GM19372 (cell line): ENCODE data around the gene ABCA2.
"Not testable (repeated sequence)": the region's sequence is repeated elsewhere in the genome, so short reads cannot be mapped to it uniquely, and the experiment has no call there.

Source experiments
- ATAC-seq: cut with Tn5 transposase; IDR thresholded peaks from one replicate; pipeline ENCODE4 v1.9.1; 2021; ENCODE audit warnings: mild to moderate bottlenecking, low read depth, moderate library complexity; ENCODE audit not compliant: unreplicated experiment

Gene ABCA2

DNA sequence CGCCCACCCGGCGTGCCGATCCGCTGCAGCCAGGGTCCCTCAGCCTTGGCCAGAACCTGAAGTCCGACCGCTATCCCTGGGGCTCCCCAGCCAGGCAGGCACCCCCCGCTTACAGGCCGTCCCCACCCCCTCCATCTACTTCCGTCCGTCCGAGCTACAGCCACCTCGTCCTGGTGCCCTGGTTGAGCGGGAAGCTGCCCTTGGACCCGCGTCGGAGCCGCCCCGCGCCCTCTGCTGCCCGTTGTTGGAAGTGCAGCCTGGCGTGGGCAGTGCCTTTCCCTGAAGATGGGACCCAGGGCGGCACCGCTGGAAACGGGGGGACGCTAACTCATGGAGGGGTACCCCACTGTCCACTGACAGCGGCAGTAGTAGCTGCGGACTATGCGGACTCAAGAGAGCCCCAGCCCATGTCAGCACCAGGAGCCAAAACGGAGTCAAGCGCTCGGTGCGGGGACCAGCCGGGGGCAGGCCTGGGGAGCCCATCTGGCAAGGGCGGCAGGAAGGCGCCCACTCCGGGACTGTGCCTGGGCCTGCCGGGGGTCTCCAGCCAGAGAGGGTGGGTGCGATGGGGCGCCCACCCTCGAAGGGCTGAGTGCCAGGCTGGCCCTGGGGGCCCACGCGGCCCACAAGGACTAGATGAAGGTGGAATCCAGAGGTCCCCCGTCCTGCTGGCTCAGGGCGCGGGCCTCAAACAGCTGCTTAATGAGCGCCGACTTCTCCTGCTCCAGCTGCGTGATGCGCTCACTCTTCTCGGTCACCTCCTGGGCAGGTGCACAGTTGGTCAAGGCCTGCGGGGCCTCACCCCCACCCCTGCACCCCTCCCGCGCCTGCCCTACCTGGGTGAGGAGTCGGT, 36.2 kb upstream of the ABCA2 start:
- no peak for ATAC-seq

DNA sequence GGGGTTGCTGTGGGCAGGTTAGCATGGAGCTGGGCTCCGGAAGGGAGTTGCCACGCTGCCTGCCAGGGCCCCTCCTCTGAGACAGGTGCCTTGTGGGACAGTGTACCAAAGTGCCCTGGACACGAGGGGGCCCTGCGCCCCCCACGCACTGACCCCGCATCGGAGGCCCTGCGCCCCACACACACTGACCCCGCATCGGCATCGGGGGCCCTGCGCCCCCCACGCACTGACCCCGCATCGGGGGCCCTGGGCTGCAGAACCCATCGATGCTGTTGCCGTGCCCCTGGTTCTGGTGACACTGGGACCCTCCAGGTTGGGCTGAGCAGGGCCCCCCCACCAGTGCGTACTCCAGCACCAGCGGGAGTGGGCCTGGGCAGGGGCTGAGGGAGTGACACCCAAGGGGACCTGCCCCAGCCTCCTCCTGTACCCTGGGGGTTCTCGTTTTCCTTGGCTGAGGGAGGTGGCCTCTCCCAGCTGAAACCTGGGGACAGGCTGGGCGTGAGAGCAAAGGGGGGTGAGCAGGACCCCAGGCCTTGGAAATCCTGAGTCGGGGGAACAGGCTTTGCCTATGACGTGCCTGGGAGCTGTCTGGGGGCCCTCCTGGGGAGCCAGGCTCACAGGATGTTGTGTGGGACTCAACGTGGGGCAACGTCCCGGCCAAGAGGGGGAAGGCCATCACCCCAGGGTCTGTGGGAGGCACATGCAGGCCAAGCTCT, 35.4 kb upstream of the ABCA2 start:
- no peak for ATAC-seq

DNA sequence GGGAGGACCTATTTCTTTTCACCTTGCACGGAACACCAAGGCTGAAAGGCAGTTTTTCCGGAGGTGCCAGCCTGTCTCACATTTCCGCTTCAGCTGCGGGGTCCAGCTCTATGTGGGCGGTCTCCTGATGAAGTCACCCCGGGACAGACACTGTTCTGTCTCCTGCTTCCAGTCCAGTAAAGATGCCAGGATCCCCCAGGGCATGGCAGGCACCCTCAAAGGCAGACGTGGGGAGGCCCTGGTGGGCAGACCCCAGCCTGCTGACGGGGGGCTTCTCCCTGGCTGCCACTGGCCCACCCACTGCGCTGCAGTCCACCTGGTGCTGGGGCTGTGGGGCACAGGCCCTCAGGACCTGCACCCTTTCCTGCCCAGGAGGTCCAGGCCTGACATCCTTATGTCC, 34.8 kb upstream of the ABCA2 start:
- not testable (repeated sequence) for ATAC-seq

DNA sequence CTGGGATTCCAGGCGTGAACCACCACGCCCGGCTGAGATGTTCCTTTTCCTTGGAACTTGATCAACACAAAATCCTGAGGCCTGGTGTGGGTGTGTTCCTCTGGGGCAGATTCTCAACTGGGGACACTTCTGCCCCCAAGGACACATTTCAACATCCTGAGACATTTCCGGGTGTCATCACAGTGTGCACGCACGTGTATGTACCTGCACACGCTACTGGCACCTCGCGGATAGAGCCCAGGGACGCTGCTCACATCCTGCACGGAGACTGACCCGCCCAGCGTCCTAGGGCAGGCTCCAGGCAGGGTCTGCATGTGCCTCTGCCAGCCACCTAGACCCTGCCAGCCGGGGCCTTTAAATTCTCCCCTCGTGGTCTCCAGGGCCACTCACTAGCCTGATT, 34.3 kb upstream of the ABCA2 start:
- no peak for ATAC-seq

DNA sequence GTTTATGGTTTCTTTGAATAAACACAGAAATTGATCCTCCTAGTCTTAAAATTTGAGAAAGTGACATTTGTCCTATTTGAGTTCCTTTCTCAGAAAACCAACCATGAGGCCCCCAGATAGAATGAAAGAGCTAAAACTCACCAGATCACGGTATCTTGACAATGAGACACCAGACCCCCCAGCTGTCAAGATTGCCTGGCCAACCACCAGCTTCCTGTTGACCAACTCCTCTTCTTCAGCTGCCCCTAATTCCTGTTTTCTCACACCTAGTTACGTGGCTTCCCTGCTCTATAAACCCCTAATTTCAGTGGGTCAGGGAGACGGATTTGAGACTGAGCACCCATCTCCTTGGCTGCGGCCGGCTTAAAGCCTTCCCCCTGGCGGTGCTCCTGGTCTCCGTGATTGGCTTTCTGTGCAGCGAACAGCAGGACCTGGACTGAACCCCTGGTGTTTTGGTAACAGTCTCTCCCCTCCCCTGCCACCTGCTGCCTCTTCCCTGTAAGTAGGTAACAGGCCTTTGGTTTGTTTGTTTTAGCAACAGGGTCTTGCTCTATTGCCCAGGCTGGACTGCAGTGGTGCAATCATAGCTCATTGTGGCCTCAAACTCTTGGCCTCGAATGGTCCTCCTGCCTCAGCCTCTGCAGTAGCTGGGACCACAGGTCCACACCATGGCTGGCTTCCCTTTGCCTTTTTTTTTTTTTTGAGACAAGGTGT, 30.6 kb upstream of the ABCA2 start:
- ATAC-seq: no peak

DNA sequence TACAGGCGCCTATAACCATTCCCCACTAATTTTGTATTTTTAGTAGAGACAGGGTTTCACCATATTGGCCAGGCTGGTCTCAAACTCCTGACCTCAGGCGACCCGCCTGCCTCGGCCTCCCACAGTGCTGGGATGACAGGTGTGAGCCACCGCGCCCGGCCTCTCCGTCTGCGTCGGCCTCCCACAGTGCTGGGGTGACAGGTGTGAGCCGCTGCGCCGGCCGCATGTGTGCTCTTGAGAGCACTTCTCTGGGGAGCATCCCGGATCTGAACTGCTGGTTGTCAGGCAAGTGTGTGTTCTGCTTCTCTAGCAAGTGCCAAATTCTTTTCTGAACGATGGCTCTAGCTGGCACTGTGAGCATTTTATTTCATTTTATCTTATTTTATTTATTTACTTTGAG, 29.5 kb upstream of the ABCA2 start:
- no peak for ATAC-seq

DNA sequence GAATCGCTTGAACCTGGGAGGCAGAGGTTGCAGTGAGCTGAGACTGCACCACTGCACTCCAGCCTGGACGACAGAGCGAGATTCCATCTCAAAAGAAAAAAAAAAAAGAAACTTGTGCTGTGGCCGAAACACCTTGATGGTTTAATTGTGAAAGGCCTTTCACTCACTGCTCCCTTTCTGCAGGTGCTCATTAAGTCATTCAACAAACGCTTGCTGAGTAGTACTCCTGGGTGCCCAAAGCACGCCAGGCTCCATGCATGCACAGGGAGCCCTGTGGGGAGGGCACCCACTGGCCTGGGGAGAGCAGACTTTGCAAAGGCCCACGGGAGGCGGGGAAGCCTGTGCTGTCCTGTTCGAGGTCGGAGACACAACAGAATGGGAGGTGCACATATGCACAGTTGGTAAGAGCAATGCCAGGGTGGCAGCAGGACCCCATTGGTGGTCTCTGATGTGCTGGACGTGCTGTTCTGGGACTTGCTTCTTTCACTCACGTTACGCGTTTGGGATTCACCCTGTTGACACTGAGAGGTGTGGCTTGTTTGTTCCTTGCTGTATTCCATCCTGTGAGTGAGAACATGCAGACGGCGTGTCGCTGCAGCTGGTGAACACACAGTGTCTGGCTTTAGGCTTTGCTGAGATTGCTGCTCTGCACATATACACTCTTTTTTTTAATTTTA, 28.8 kb upstream of the ABCA2 start:
- ATAC-seq: no peak

DNA sequence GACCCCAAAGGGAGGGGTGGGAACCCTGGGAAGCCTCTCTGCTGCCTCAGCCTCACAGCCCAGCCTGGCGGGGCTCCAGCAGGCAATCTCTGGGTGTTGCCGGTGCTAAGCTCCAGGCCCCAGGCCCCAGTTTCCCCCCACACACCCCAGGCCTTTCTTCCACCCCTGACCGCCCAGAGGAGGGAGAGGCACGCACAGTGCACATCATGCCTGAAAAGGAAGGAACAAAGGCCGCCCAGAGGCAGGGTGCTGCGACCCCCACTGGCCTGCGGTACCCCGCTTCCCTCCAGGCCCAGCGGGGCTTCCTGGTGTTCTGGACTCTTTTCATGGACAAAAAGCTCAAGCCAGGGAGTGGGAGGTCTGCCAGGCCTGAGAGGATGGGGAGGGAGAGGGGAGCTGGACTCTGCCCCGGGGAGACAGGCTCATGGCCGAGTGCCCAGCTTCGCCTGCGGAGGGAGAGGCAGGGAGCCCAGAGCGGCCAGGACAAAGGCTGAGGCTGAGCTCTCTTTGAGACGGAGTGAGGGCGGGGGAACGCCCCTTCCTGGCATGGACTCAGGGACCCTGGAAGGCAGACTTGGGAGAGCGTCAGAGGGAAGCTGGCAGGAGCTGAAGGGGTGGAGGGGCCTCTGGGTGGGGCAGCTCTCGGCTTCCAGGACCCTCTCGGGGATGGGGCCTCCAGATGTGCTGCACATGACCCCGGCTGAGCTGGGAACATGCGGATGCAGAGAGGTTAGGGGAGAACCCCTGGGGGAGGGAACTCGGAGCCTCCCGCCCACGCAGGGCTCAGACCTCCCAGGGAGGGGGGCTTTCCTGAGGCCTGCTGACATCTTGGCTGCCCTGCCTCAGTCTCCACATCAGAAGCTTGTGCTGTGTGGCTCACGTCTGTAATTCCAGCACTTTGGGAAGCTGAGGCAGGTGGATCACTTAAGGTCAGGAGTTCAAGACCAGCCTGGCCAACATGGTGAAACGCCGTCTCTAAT, 27.6 kb upstream of the ABCA2 start:
- ATAC-seq: no peak

DNA sequence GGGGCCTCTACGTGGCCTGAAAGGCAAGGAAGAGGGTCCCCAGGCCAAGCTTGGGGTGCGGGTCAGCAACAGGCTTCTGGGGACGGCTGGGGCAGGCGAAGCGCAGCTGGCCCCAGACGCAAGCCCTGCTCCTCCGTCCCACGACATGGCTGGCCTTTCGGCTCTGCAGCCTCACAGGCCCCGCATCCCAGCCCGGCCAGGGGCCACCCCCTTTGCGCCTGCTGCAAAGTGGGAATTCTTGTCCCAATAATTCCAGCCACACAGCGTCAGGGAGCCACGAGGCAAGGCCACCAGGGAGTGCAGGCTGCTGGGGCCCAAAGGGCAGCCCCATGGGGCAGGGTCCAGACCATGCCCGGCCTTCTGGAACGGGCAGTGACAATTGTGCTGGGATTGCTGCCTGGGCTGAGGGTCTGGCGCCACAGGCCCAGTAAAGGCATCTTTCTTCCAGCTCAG, 26.9 kb upstream of the ABCA2 start:
- no peak for ATAC-seq

DNA sequence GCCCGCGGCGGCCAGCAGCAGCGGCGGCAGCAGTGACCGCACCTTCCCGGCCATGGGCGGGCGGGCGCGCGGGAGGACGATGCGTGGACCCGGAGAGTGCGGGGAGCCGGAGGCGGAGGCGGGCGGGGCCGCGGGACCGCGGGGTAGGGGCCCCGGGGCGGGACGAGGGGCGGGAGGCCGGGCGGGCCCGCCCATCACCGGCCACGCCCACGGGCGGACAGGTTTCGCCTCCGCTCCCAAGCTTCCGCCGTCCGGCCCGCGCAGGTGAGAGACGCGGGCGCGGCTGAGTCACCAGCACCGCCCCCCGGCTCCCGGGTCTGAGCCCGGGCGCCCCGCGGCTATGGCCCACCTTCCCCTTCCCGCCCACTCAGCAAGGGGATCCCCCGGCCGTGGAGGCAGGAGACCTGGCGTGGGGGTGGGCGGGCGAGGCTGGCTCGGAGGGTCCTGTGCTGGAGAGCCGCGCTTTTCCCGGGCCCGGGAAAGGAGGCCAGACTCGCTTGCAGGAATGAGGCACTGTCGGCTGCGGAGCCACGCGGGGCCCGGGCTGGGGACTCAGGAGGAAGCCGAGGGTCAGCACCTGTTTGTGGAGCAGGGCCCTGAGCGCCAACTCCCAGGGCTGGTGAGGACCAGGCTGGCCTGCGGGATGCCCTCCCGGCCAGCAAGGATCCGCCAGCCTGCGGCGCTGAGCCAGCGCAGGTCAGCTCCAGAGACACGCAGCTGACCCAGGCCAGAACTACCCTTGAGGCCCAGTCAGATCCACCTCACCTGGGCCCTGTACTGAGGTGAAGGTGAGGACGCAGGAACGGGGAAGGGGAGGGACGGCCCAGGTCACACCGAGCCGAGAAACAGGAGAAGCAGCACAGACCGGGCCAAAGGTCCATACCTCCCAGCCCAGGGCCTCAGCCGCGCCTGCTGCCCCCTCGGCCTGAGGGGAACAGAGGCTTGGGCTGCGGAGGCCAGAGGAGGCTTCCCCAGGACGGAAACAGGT, 26.2 kb upstream of the ABCA2 start, which contains the start of gene ENTPD2:
ENTPD2 (minus strand) TSS at position 118 of the 988 bp plus-strand sequence; CDS start at position 54, 64 bp downstream.
- no peak for ATAC-seq

DNA sequence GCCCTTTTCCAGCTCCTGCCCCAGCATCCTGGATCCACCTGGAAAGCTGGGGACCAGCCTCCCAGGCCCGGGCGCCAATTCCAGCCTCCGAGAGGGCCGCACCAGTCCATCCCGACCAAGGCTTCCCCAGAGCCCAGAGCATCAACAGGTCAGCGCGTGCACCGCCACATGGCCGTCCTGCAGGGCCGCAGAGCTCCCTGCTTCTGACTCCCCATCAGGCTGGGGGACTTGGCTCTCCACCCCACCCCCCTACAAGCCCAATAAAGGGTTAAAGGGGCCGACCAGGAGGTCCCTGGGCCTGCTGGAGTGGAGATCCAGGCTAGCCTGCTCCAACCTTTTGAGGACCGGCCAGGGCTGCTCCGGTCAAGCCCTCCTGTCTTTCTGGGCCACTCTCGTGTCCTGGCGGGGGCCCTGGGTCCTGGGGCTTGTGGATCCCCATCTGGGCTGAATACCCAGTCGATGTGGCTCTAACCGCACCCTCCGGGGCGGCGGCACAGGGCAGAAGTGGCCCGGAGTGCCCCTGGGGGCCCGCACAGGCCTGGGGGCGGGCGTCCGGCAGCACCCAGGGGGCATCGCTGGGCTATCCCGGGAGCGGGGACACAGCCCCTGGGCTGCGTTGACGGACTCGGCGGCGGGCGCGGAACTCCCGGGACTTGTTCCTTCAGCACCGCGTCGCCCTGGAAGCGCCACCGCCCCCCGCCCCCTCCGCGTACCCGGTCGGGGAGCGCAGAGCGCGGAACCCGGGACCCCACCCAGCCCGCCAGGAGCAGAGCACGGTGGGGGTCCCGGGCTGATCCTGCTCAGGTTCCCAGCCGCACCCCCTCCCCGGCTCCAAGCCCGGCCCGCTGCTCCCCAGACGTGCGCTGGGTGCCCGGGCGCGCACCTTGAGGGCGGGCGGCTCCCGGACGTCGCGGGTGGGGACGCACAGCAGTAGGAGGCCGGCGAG, 25.2 kb upstream of the ABCA2 start:
- no peak for ATAC-seq

DNA sequence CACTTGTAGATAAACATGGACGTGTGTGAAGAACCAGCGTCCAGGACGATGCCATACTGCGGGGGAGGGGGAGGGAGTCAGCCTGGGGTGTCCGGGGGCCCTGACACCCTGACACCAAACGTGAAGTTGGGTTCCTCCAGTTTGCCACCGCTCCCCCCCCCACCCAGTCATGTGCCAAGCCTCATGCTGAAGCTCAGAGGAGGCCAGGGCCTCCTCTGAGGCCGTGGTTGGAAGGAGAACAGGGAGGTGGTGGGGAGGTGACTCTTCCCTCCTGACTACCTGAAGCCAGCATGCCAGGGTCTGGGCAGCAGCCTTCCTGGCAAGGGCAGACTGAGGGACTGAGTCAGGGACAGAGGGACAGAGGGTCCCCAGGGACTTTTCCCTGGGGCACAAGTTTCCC, 24.3 kb upstream of the ABCA2 start:
- no peak for ATAC-seq

DNA sequence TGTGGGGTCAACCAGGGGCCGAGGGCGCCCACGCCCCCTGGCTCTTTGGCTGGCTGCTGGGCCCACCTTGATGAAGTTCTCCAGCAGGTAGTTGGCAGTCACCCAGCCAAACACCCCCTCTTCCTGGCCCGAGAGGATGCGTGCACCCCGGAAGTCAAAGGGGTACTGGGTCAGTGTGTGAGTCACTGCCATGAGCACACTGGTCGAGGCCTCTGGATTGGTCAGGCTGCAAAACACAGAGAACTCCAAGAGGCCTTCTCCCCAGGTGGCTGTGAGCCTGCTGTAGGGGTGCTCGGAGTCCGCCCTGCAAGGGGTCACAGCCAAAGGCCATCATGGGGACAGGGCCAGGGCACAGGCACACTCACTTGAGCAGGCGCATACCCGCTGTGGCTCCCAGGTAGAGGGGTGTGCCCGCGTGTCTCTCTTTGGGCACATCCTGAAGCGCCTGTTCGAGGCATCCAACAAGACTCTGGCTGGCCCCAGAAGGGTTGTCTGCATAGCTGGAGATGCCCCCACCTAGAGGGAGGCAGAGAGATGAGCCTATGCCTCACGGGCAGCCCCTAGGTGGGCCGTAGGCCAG, 23.2 kb upstream of the ABCA2 start:
- no peak for ATAC-seq

DNA sequence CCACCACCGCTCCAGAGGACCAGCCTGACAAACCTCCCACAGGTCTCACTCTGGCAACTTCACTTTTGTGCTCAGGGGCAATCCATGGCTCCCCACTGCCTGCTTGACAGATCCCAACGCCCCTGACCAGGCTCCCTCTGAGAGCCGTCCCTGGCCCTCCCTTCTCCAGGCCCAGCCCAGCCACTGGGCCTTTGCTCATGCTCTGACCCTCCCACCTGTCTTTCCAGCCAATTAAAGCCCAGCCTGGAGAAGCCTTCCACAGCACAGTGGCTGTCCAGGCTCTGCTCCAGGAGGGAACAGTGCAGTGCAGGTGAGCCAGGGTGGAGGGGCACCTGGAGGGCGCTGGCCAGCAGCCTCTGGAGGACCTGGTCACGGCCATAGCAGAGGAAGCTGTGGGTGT, 22.5 kb upstream of the ABCA2 start:
- ATAC-seq: no peak

DNA sequence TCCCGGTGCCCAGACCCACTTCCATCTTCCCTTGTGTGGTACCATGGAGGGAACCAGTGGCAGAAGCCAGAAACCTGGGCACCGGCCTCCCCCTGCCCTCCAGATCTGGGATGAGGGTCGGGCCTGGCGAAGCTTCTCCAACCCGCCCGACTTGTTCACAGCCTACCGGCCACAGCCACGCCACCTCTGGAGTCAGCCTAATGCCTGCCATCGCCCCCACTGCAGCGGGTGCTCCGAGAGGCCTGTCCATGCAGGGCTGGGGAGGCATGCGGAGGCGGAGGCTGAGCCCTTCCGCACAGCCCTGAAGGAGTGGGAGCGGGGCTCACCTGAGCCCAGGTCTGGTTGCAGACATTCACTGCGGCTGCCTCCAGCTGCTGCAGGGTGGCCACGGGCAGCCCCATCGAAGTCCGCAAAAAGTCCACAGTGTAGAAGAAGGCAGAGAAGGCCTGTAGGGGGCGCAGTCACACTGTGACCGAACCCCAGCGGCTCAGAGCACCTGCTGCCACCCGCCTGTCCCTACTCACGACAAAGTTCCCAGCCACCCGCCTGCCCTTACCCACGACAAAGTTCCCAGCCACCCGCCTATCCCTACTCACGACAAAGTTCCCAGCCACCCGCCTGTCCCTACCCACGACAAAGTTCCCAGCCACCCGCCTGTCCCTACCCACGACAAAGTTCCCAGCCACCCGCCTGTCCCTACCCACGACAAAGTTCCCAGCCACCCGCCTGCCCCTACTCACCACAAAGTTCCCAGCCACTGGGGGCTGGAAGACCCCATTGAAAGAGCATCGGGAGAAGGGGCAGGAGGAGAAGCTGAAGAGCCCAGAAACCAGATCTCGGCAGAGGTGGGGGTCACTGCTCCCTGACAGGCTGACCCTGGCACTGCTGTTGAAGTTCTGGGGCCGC, 21.8 kb upstream of the ABCA2 start:
- no peak for ATAC-seq
